ENCODE results near the gene KCNC4.
A peak's percentile ranks its signal among the peaks of the same experiment; 100 is the strongest.

Gene KCNC4

DNA sequence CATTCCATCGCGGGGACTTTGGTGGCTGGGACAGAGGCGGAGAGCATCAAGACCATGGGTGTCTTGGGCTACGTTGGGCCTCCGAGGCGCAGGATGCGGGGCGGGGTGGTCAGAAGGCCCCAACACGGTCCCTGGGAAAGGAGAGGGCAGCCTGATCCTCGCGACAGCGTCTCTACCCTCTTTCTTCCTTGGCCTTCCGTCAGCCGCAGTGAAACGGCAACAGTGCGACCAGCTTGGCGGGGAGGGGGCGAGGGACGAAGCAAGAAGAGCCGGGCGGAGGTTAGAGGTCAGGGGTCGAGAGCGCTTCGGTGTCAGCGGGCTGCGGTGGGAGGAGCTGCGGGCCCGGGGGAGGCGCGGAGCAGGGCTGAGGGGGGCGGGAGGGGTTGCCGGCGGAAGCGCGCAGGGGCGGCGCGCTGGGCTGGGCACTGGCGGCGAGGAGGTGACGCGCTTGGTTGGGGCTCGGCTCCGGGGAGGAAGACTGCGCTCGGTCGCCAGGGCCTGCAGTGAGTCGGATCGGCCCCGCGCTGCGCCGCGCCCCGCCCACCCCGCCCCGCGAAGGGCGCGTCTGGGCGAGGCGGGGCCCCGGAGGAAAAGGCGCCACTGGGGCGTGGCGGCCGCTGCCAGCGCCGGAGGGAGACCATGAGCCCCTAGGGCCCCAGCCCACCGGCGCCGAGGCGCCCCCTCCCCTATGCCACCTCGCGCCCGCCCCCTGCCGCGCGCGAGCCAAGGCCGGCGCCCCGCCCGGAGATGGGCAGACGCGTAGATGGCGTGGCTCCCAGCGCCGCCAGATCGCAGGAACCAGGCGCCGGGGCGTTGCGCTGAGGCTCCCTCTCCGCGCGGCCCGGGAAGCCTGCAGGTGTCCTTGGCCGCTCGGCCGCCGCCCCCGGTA is at the start of gene KCNC4:
Gene KCNC4 (plus strand): TSS at position 600 of the 889 bp plus-strand sequence. CDS start 1,186 bp downstream, outside the sequence.
- Histone ChIP-seq H3K9ac (ENCODE audit: low read length) (no peak within 1 kb of the TSS), H3K36me3 (ENCODE audit: insufficient read depth, low read length) (no peaks in the 10 kb centered on the region), H3K4me1 (ENCODE audit: insufficient read depth, low read length) (no peaks in the 10 kb centered on the region), H3K9me3 (ENCODE audit: low read length) (no peaks in the 10 kb centered on the region), H3K4me3 (ENCODE audit: low read depth in 1 of 2, low read length in 2 of 2) (peak within 1 kb of the TSS; percentile 64 to 72), H3K27ac (ENCODE audit: low read depth, low read length) (no peak within 1 kb of the TSS), H3K27me3 (ENCODE audit: control insufficient read depth in 1 of 2, insufficient read depth in 2 of 2, low read length in 2 of 2) (peaks cover 0 to 16% of the 10 kb centered on the region in 2 donors)

DNA sequence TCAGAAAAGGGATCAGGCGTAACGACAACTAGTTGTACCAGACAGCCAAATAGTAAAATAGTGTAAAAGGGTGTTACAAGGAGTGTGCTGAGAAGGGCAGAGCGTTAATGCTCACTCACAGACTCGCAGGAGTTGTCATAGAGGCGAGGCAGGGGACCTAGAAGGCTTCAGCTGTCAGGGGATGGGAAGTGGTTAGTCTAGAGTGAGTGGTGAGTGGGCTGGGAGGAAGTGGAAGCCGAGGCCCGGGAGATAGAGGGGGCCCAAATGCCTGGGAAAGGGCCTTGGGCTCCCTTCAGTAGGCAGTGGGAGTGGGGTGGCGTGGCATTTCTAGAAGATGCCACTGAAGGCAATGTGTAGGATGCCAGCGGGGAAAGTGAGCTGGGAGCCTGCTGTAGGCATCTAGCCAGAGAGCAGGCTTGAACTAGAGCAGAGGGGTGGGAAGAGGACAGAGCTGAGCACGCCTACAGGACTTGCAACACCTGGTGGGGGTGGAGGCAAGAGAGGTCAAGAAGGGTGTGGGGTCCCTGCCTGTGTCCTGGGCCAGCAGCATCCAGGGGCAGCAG is 49.5 kb upstream of the KCNC4 start:
- Histone ChIP-seq H3K27me3 (ENCODE audit: control insufficient read depth in 1 of 2, insufficient read depth in 2 of 2, low read length in 2 of 2) (no peaks in the 10 kb centered on the region), H3K27ac (ENCODE audit: low read depth, low read length) (no peak overlapping the region), H3K4me3 (ENCODE audit: low read depth in 1 of 2, low read length in 2 of 2) (no peak overlapping the region), H3K9me3 (ENCODE audit: low read length) (no peaks in the 10 kb centered on the region), H3K9ac (ENCODE audit: low read length) (no peak overlapping the region), H3K36me3 (ENCODE audit: insufficient read depth, low read length) (no peaks in the 10 kb centered on the region), H3K4me1 (ENCODE audit: insufficient read depth, low read length) (no peaks in the 10 kb centered on the region)

DNA sequence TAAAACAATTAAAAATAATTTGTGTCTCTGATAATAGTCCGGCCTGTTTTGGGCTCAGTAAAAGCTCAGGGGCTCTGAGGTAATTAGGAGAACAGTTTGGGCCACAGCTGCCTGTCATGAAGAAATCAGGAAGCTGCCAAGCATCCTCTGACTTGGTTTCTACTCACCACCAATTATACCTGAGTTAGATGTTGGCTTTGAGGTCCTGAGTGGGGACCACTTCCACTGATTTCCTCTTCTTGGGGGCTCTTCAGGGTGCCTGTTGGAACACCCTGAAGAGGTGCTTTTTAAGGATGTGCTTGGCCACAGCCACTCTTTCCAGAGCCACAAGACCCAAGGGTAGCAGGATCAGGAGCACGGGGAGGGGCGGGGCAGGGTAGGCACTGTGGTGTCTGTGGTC is 48.9 kb upstream of the KCNC4 start:
- no peaks in the 10 kb centered on the region for H3K27me3 ChIP-seq (ENCODE audit: control insufficient read depth in 1 of 2, insufficient read depth in 2 of 2, low read length in 2 of 2)
- no peaks in the 10 kb centered on the region for H3K4me1 ChIP-seq (ENCODE audit: insufficient read depth, low read length)
- H3K9me3 ChIP-seq (ENCODE audit: low read length), result no peaks in the 10 kb centered on the region
- no peak overlapping the region for H3K27ac ChIP-seq (ENCODE audit: low read depth, low read length)
- no peaks in the 10 kb centered on the region for H3K36me3 ChIP-seq (ENCODE audit: insufficient read depth, low read length)
- H3K4me3 ChIP-seq (ENCODE audit: low read depth in 1 of 2, low read length in 2 of 2), result no peak overlapping the region
- H3K9ac ChIP-seq (ENCODE audit: low read length), result no peak overlapping the region

DNA sequence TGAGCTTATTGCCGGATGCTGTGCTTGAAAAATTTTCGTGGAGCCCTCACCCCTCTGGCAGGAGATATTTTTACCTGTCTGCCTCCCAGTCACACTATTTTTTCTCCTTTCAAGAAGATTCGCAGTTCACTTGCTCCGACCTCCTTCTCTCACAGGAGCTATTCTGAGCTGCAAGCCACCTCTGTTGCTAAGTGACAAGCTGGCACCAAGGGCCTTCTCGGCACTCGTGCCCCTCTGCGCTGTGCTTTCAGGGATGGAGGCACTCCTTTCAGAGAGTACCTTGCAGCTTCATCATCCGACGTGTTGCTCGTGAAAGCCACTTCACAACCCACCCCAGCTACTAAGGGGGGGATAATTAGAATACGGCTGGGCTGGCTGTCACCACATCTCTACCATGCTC is 48.3 kb upstream of the KCNC4 start:
- Histone ChIP-seq H3K9me3 (ENCODE audit: low read length) (no peaks in the 10 kb centered on the region), H3K27ac (ENCODE audit: low read depth, low read length) (no peak overlapping the region), H3K9ac (ENCODE audit: low read length) (no peak overlapping the region), H3K27me3 (ENCODE audit: control insufficient read depth in 1 of 2, insufficient read depth in 2 of 2, low read length in 2 of 2) (no peaks in the 10 kb centered on the region), H3K4me1 (ENCODE audit: insufficient read depth, low read length) (no peaks in the 10 kb centered on the region), H3K36me3 (ENCODE audit: insufficient read depth, low read length) (no peaks in the 10 kb centered on the region), H3K4me3 (ENCODE audit: low read depth in 1 of 2, low read length in 2 of 2) (no peak overlapping the region)

DNA sequence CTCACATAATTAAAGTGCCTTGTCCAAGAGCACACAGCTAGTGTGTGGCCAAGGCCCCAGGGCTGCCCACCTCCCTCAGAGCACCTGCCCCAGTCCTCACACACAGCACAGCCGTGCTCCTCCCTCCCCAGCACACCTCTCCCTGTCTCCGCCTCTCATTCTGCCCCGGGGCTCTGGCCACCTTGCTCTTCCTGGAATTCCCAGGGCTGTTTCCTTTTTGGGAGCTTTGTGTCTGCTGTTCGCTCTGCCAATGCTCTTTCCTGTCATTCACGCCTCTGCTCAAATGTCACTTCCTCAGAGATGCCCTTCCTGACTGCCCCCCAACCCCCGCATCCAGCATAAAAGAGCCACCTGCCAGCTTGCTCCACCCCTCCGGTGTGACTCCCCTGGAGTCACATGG is 46.5 kb upstream of the KCNC4 start:
- Histone ChIP-seq H3K9me3 (ENCODE audit: low read length) (no peaks in the 10 kb centered on the region), H3K9ac (ENCODE audit: low read length) (no peak overlapping the region), H3K27me3 (ENCODE audit: control insufficient read depth in 1 of 2, insufficient read depth in 2 of 2, low read length in 2 of 2) (no peaks in the 10 kb centered on the region), H3K36me3 (ENCODE audit: insufficient read depth, low read length) (no peaks in the 10 kb centered on the region), H3K4me1 (ENCODE audit: insufficient read depth, low read length) (no peaks in the 10 kb centered on the region), H3K4me3 (ENCODE audit: low read depth in 1 of 2, low read length in 2 of 2) (no peak overlapping the region), H3K27ac (ENCODE audit: low read depth, low read length) (no peak overlapping the region)

DNA sequence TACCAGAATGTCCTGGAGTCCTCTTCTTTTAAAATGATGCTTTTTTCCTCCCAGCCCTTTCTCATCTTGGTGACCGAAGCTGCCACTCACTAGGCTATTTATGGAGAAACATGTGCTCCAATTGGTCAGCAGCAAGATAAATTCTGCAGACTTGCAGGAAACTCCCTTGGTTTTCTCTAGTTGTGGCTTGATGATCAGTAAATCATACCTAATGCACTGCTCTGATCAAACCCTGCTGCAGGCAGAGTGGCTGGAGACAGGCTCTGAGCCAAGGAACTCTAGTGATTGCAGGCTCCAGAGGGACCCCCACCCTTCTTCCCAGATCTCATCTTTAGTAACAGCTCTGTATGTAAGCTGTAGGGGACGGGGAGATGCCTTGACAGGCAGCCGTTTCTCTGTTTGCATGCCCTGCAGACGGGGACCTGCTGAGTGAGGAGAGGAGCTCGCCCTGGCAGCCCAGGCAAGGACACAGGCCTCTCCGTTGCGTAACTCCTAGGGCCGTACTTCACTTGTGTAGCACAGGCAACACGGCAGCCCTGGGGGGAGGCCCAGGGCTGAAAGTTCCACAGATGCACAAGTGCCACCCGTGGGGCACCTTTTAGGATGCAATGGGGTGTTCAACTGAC is 45.3 kb upstream of the KCNC4 start:
- Histone ChIP-seq H3K27ac (ENCODE audit: low read depth, low read length) (no peak overlapping the region), H3K4me1 (ENCODE audit: insufficient read depth, low read length) (no peaks in the 10 kb centered on the region), H3K9ac (ENCODE audit: low read length) (no peak overlapping the region)

DNA sequence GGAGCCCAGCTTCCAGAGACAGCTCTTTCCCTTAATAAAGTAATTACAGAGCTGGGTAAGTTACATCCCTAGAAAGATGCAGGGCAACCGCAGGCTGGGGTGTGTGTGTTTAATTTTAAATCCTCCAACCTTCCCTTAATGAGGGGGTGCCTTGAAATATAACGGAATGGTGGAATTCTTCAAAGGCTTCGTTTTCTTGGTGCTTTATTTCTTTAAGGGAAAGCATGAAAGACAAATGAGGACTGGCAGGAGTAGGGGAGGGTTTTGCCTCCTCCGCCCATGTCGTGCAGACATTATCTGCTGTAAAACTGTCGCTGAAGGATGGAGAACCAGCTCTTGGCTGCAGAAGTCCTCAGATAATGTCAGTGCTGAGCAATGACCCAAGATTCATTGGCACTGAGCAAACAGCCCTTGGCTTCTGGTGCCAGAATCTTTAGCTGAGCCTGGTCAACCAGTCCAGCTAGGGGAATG is 44.3 kb upstream of the KCNC4 start:
- H3K4me3 ChIP-seq (ENCODE audit: low read depth in 1 of 2, low read length in 2 of 2), result no peak overlapping the region
- no peak overlapping the region for H3K27ac ChIP-seq (ENCODE audit: low read depth, low read length)
- no peak overlapping the region for H3K9ac ChIP-seq (ENCODE audit: low read length)
- H3K9me3 ChIP-seq (ENCODE audit: low read length), result no peaks in the 10 kb centered on the region
- H3K27me3 ChIP-seq (ENCODE audit: control insufficient read depth in 1 of 2, insufficient read depth in 2 of 2, low read length in 2 of 2), result no peaks in the 10 kb centered on the region
- no peaks in the 10 kb centered on the region for H3K36me3 ChIP-seq (ENCODE audit: insufficient read depth, low read length)
- H3K4me1 ChIP-seq (ENCODE audit: insufficient read depth, low read length), result no peaks in the 10 kb centered on the region

More for the DNA sequence above, 45.3 kb upstream of the KCNC4 start:
- Histone ChIP-seq H3K9me3 (ENCODE audit: low read length) (no peaks in the 10 kb centered on the region), H3K36me3 (ENCODE audit: insufficient read depth, low read length) (no peaks in the 10 kb centered on the region), H3K4me3 (ENCODE audit: low read depth in 1 of 2, low read length in 2 of 2) (no peak overlapping the region), H3K27me3 (ENCODE audit: control insufficient read depth in 1 of 2, insufficient read depth in 2 of 2, low read length in 2 of 2) (no peaks in the 10 kb centered on the region)

DNA sequence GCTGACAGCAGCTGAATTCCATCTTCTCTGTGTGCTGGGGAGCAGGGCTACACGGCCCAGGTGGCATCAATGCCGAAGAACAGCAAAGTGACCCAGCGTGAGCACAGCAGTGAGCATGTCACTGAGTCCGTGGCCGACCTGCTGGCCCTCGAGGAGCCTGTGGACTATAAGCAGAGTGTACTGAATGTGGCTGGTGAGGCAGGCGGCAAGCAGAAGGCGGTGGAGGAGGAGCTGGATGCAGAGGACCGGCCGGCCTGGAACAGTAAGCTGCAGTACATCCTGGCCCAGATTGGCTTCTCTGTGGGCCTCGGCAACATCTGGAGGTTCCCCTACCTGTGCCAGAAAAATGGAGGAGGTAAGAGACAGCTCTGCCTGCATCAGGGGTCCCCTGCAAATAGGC is 43.3 kb upstream of the KCNC4 start:
- no peaks in the 10 kb centered on the region for H3K36me3 ChIP-seq (ENCODE audit: insufficient read depth, low read length)

DNA sequence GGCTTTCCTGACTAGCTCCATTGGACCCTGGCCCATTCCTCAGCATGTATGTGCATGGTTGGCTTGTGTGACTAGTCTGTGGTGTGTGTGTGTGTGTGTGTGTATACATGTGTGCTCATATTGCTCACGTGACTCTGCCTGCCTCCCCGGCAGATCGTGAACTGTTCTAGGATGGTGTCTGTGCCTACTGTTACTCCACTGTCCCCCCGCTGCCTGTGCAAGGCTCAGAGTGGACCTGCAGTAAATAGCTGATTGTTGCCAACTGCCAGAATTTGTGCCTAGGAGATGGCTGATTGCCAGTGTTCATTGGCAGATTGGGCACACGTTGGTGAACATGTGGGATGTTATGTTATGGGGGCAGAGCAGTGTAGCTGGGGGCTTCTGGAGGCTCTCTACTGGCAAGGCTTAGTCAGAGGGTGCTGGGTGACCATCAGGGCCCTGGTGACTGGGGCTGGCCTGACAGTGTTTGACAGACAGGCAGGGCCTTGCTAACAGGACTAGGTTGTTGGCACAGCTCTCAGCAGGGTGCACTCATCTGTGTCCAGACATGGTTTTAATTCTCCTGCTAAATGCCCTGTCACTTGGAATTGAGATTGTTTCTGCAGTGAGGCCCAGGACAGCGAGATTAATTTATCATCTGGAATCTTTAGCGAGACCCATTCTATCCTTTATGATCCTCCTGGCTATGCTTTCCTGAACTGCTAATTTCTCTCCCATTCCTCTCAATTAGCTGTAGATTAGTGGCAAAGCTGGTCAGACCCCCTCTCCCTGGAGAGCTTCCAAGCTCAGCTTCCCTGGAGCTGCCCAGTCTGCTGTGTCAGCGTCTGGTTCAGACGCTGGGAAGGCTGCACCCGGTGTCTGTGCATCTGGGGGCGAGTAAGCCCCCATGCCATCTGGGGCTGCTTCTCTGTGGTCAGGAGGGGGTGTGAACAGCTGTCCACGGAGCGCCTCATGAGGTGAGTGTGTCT is 39.1 kb upstream of the KCNC4 start:
- Histone ChIP-seq H3K9me3 (ENCODE audit: low read length) (no peaks in the 10 kb centered on the region), H3K4me3 (ENCODE audit: low read depth in 1 of 2, low read length in 2 of 2) (no peak overlapping the region), H3K9ac (ENCODE audit: low read length) (no peak overlapping the region), H3K4me1 (ENCODE audit: insufficient read depth, low read length) (no peaks in the 10 kb centered on the region), H3K27ac (ENCODE audit: low read depth, low read length) (no peak overlapping the region), H3K36me3 (ENCODE audit: insufficient read depth, low read length) (no peaks in the 10 kb centered on the region), H3K27me3 (ENCODE audit: control insufficient read depth in 1 of 2, insufficient read depth in 2 of 2, low read length in 2 of 2) (no peaks in the 10 kb centered on the region)

More for the DNA sequence above, 43.3 kb upstream of the KCNC4 start:
- Histone ChIP-seq H3K4me3 (ENCODE audit: low read depth in 1 of 2, low read length in 2 of 2) (no peak overlapping the region), H3K27me3 (ENCODE audit: control insufficient read depth in 1 of 2, insufficient read depth in 2 of 2, low read length in 2 of 2) (no peaks in the 10 kb centered on the region), H3K27ac (ENCODE audit: low read depth, low read length) (no peak overlapping the region), H3K9me3 (ENCODE audit: low read length) (no peaks in the 10 kb centered on the region), H3K9ac (ENCODE audit: low read length) (no peak overlapping the region), H3K4me1 (ENCODE audit: insufficient read depth, low read length) (no peaks in the 10 kb centered on the region)

DNA sequence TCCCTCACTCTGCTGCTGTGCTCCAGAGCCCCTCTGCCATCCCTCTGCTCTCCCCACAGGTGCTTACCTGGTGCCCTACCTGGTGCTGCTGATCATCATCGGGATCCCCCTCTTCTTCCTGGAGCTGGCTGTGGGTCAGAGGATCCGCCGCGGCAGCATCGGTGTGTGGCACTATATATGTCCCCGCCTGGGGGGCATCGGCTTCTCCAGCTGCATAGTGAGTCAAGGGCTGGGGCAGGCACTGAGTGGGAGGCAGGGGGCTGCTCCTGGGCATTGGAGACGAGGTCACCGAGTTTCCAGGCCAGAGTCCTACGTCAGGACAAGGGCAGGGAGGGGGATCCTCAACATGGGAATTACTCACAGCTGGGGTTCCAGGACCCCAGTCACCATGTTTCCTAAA is 38.1 kb upstream of the KCNC4 start:
- H3K4me3 ChIP-seq (ENCODE audit: low read depth in 1 of 2, low read length in 2 of 2), result no peak overlapping the region
- no peaks in the 10 kb centered on the region for H3K9me3 ChIP-seq (ENCODE audit: low read length)
- no peak overlapping the region for H3K27ac ChIP-seq (ENCODE audit: low read depth, low read length)
- H3K36me3 ChIP-seq (ENCODE audit: insufficient read depth, low read length), result no peaks in the 10 kb centered on the region
- H3K27me3 ChIP-seq (ENCODE audit: control insufficient read depth in 1 of 2, insufficient read depth in 2 of 2, low read length in 2 of 2), result no peaks in the 10 kb centered on the region
- no peaks in the 10 kb centered on the region for H3K4me1 ChIP-seq (ENCODE audit: insufficient read depth, low read length)
- H3K9ac ChIP-seq (ENCODE audit: low read length), result no peak overlapping the region
